Mammary epithelial cell (primary cell): ENCODE results near the gene SAG.

Experiments
- EZH2 ChIP-seq: IDR thresholded peaks from 2 replicates; pipeline ENCODE4 v1.6.1; 2012; ENCODE audit warnings: low read length, inconsistent platforms, borderline replicate concordance
- TF ChIP-seq, protein P1 (sequence below), 2 donors: IDR thresholded peaks in 1 of 2; conservative IDR thresholded peaks in 1 of 2; 2 replicates each; pipeline ENCODE4 v1.5.1; 2011 to 2012; ENCODE audit warnings: inconsistent platforms in 2 of 2, low read length in 2 of 2, mild to moderate bottlenecking in 2 of 2, control low read depth in 1 of 2, low read depth in 1 of 2; ENCODE audit not compliant: insufficient read depth in 1 of 2; ENCODE audit errors: extremely low read depth in 1 of 2

GRCh38 chr2:233334915-233335314 is 27.3 kb downstream of the SAG start:
- TF ChIP-seq, protein P1, sequence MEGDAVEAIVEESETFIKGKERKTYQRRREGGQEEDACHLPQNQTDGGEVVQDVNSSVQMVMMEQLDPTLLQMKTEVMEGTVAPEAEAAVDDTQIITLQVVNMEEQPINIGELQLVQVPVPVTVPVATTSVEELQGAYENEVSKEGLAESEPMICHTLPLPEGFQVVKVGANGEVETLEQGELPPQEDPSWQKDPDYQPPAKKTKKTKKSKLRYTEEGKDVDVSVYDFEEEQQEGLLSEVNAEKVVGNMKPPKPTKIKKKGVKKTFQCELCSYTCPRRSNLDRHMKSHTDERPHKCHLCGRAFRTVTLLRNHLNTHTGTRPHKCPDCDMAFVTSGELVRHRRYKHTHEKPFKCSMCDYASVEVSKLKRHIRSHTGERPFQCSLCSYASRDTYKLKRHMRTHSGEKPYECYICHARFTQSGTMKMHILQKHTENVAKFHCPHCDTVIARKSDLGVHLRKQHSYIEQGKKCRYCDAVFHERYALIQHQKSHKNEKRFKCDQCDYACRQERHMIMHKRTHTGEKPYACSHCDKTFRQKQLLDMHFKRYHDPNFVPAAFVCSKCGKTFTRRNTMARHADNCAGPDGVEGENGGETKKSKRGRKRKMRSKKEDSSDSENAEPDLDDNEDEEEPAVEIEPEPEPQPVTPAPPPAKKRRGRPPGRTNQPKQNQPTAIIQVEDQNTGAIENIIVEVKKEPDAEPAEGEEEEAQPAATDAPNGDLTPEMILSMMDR (conservative IDR thresholded peaks at IDR 0.05 in 1 of 2, IDR thresholded peaks at IDR 0.05 in 1 of 2; ENCODE audit: extremely low read depth in 1 of 2, insufficient read depth in 1 of 2, low read depth in 1 of 2, low read length in 2 of 2): no peak
- TF ChIP-seq EZH2: no peak
